Epithelial cell of esophagus (primary cell): Measurements from ENCODE around the gene PSD4.

Experiments used
- DNase-seq: peaks from one replicate; pipeline ENCODE4 v3.0.0; 2010; ENCODE audit warnings: low read depth
- H3K4me3 ChIP-seq: 2 replicates; pipeline ENCODE4 v1.5.1; 2011; ENCODE audit warnings: mild to moderate bottlenecking, low read length, control low read depth
- CTCF ChIP-seq: IDR thresholded peaks from 2 replicates; pipeline ENCODE4 v1.5.1; 2011; ENCODE audit warnings: low read depth, mild to moderate bottlenecking, low read length, control low read depth, inconsistent platforms; ENCODE audit not compliant: insufficient read depth; ENCODE audit errors: missing control alignments

PSD4 gene

DNA sequence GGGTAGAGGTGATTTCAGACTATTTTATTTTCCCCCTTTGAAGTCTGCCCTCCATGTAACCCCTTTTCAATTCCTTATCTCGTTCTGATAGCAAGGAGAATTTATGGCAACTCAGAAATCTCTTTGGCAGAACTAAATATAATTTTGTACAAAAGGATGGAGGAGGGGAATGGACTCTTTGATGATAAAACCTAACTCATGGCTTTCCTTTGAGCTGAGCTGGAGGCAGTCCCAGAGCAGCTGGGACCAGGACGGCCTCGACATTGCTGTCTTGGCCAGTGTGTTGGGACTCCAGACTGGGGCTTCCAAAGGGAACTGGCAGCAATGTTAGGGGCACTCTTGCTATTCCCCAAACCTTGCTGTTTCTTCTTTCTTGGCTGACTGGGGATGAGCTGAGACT, 57.3 kb downstream of the PSD4 start:
- TF ChIP-seq CTCF: no peak
- no peak overlapping the region for H3K4me3 ChIP-seq
- no peak for DNase-seq

DNA sequence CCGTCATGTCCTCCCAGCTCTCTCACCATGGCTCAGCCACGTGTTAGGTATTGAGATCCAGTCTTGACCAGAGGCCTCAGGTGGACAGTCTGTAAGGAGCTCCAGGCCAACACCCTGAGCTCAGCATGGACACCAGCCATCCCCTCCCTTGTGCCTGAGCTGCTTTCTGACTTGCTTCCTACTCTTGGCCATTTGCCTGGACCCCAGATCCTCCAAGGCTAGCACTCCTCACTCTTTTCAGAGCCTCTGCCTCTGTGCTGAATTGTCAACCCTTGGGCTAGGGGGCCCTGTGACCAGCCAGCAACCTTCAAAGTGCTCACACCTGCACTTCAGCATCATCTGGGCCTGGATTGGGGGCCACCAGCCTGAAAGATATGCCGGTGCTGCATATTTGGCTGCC, 58.4 kb downstream of the PSD4 start:
- no peak for DNase-seq
- no peak for TF ChIP-seq CTCF
- no peak overlapping the region for H3K4me3 ChIP-seq

DNA sequence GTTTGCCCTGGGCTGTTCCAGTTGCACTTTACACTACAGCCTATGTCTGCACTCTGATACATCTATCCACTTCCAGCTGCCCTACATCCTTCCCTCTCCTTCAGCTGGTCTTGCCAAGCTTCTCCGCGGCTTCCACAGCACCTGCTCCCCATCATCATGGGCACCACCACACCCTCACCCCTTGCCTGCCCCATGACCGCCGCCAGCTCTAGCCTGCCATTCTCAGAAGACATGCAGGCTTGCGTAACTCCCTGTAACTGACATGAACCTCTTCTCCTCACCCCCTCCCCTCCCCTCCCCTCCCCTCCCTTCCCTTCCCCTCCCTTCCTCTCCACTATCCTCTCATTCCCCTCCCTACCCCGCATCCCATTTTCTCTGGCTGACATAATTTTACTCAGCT, 59.0 kb downstream of the PSD4 start:
- no peak overlapping the region for H3K4me3 ChIP-seq
- DNase-seq: no peak
- no peak for TF ChIP-seq CTCF

GRCh38 chr2:113233593-113234550, 60.1 kb downstream of the PSD4 start:
- peak; percentile 23 for TF ChIP-seq CTCF
- H3K4me3 ChIP-seq: no peak overlapping the region
- peak; percentile 50 for DNase-seq

- TF ChIP-seq CTCF: no peak
- H3K4me3 ChIP-seq: peak overlapping the region; percentile 43
- no peak for DNase-seq
Measured at GRCh38 chr2:113234721-113235346, 61.1 kb downstream of the PSD4 start.

GRCh38 chr2:113235347-113236226, 61.8 kb downstream of the PSD4 start:
- peak; percentile 74 for DNase-seq
- peak overlapping the region; percentile 43 for H3K4me3 ChIP-seq
